Right lobe of liver (tissue), 6 donors: Measurements from ENCODE around the gene RAD51C. TPM values are rescaled to one million over a fixed set of nuclear protein-coding genes. Genes with fewer than 3 reads are reported as not detected.

Experiments
- ATAC-seq, 4 donors: fragments of 200-7000 bp; cut with Tn5 transposase; one replicate each; pipeline ENCODE4 v1.9.1; 2020; ENCODE audit warnings: mild to moderate bottlenecking in 4 of 4, moderate library complexity in 4 of 4
- DNase-seq, 3 donors: peaks; one replicate each; pipeline ENCODE4 v3.0.0-alpha.2; 2020
- H3K27ac ChIP-seq, 3 donors: fragments of 200-600 bp; one replicate each; pipeline ENCODE4 v1.8.0; 2022
- H3K27me3 ChIP-seq, 2 donors: fragments of 200-600 bp; one replicate each; pipeline ENCODE4 v1.8.0; 2022
- H3K36me3 ChIP-seq, 4 donors: fragments of 200-600 bp; sonication (generic) in 1 of 4; one replicate each; pipeline versions ENCODE4 v1.5.1 to v1.8.0; 2017 to 2022; ENCODE audit warnings: control low read depth in 1 of 4
- H3K4me1 ChIP-seq, 4 donors: fragments of 200-600 bp; sonication (generic) in 1 of 4; one replicate each; pipeline versions ENCODE4 v1.5.1 to v1.8.0; 2017 to 2022; ENCODE audit warnings: control low read depth in 1 of 4
- H3K4me3 ChIP-seq, 3 donors: fragments of 200-600 bp; one replicate each; pipeline ENCODE4 v1.8.0; 2022
- H3K9me3 ChIP-seq, 4 donors: fragments of 200-600 bp; sonication (generic) in 1 of 4; one replicate each; pipeline versions ENCODE4 v1.5.1 to v1.8.0; 2017 to 2022; ENCODE audit warnings: control low read depth in 1 of 4
- CTCF ChIP-seq, 4 donors: fragments of 200-600 bp in 3 of 4; fragments of 450-650 bp in 1 of 4; IDR thresholded peaks; one replicate each; pipeline versions ENCODE4 v1.5.1 to v1.8.0; 2016 to 2022; ENCODE audit warnings: antibody characterized with exemption in 4 of 4, mild to moderate bottlenecking in 2 of 4
- POLR2A ChIP-seq: fragments of 450-650 bp; IDR thresholded peaks from one replicate; pipeline ENCODE4 v1.6.1; 2017; ENCODE audit warnings: antibody characterized with exemption, mild to moderate bottlenecking
- WGBS: methylation state at CpG from one replicate; pipeline ENCODE4 v1.1.6; 2018; ENCODE audit warnings: low coverage, low lambda C conversion rate; ENCODE audit not compliant: insufficient coverage; ENCODE audit errors: missing lambda C conversion rate; 5-methylcytosine and 5-hydroxymethylcytosine counted together
- intact Hi-C, 2 donors: fragments of 100-400 bp; cut with DNase I; formaldehyde crosslinking; loops; one replicate each; pipeline versions ENCODE4 v1.11.2 to v1.14.1; 2022
- total RNA-seq, 6 experiments: library from RNA; depleted of rRNA in 2 of 6; stranded (reverse); fragments of >200 nt in 2 of 6; fragmentation: NEBNext Ultra II Directional in 3 of 6; extraction: Animal tissue kit (Norgen Biotek cat#: 25700) in 3 of 6; gene quantifications; one replicate each; pipeline versions ENCODE4 v1.1.0 to v1.2.4, GENCODE V29; 2016 to 2023
- donor health status: DM: no; HTN: yes; CAD: no.
- donor health status: DM: no; HTN: no; CAD: no.
- donor health status: DM: no; HTN: no; CAD: no.
- donor health status: DM: no; HTN: yes; CAD: no.
- donor health status: DM: no; HTN: yes; CAD: no.

RAD51C gene
- total RNA-seq, 6 experiments from 2014 or later: 6.5 to 22.2 (median 7.9) TPM

GRCh38 chr17:58694826-58695225 is 2.4 kb downstream of the RAD51C start:
- DNase-seq (no peak), ATAC-seq (no peak)
- Histone ChIP-seq H3K4me1 (no peaks in the 10 kb centered on the region), H3K4me3 (no peak overlapping the region), H3K27ac (no peak overlapping the region), H3K36me3 (peaks cover 0 to 6% (median 0%) of the 10 kb centered on the region in 4 donors), H3K27me3 (no peaks in the 10 kb centered on the region), H3K9me3 (no peaks in the 10 kb centered on the region)
- intact Hi-C loops: no loop called here
- 90% methylated on average over 1 of the region's 1 CpG for WGBS
- TF ChIP-seq CTCF (IDR thresholded peaks at IDR 0.05): no peak
- TF ChIP-seq POLR2A: no peak

- TF ChIP-seq POLR2A (no peak), CTCF (IDR thresholded peaks at IDR 0.05) (no peak)
- no peaks in the 10 kb centered on the region for H3K4me1 ChIP-seq
- DNase-seq (no peak), ATAC-seq (no peak)
- no peak overlapping the region for H3K27ac ChIP-seq
- WGBS: 93% methylated on average over 8 of the region's 11 CpGs
- intact Hi-C loops: no loop called here
- H3K4me3 ChIP-seq: no peak overlapping the region
- H3K27me3 ChIP-seq: no peaks in the 10 kb centered on the region
- no peaks in the 10 kb centered on the region for H3K9me3 ChIP-seq
- H3K36me3 ChIP-seq: peaks cover 0 to 6% (median under 1%) of the 10 kb centered on the region in 4 donors
Observed at GRCh38 chr17:58699771-58700170, 7.4 kb downstream of the RAD51C start.

DNA sequence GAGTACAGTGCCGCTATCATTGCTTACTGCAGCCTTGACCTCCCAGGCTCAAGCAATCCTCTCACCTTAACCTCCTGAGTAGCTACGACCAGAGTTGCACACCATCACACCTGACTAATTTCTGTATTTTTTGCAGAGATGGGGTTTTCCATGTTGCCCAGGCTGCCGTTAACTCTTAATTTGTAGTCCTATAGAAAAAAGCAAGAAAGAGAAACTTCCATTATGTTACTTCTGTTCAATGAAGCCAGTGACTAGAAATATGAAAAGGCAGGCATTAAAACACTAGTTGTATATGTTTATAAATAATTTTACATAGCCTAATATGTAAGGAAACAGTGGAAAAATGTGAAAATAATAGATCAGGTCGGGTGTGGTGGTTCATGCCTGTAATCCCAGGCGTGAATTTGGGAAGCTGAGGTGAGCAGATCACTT is 9.7 kb downstream of the RAD51C start:
- Histone ChIP-seq H3K27me3 (no peaks in the 10 kb centered on the region), H3K27ac (no peak overlapping the region), H3K36me3 (peaks cover 0 to 4% (median under 1%) of the 10 kb centered on the region in 4 donors), H3K4me3 (no peak overlapping the region), H3K9me3 (no peaks in the 10 kb centered on the region), H3K4me1 (no peaks in the 10 kb centered on the region)
- TF ChIP-seq POLR2A (no peak), CTCF (IDR thresholded peaks at IDR 0.05) (no peak)
- 80% methylated on average over 5 of the region's 5 CpGs for WGBS
- DNase-seq (no peak), ATAC-seq (no peak)
- intact Hi-C loops: no loop called here

DNA sequence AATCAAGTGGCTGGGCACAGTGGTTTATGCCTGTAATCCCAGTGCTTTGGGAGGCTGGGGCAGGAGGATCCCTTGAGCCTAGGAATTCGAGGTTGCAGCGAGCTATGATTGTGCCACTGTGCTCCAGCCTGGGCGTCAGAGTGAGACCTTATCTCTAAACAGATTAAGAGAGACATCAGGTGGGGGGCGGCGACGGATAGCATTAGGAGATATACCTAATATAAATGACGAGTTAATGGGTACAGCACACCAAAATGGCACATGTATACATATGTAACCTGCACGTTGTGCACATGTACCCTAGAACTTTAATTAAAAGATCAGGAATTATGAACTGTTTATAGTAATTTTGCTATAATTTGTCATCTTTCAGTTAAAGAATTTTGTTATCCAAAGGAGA is 10.3 kb downstream of the RAD51C start:
- H3K27me3 ChIP-seq: no peaks in the 10 kb centered on the region
- ATAC-seq (no peak), DNase-seq (no peak)
- no peak overlapping the region for H3K27ac ChIP-seq
- H3K36me3 ChIP-seq: peaks cover 0 to 4% (median under 1%) of the 10 kb centered on the region in 4 donors
- no peaks in the 10 kb centered on the region for H3K4me1 ChIP-seq
- no peak overlapping the region for H3K4me3 ChIP-seq
- intact Hi-C loops: no loop called here
- no peak for TF ChIP-seq CTCF (IDR thresholded peaks at IDR 0.05)
- TF ChIP-seq POLR2A: no peak
- H3K9me3 ChIP-seq: no peaks in the 10 kb centered on the region
- 87% methylated on average over 4 of the region's 8 CpGs for WGBS
